Stimulated activated CD8-positive, alpha-beta memory T cell treated with anti-CD3 and anti-CD28 coated beads, Interleukin-12 subunit alpha, Interleukin-12 subunit beta, amount 100 ng/mL, for 4 hours (primary cell): ENCODE results near the gene IQCF5.
"Not testable (repeated sequence)": the region's sequence is repeated elsewhere in the genome, so short reads cannot be mapped to it uniquely, and the experiment has no call there.

Source experiments
- DNase-seq: peaks from one replicate; pipeline ENCODE4 v3.0.0-alpha.2; 2020; ENCODE audit warnings: low read depth

IQCF5 gene

DNA sequence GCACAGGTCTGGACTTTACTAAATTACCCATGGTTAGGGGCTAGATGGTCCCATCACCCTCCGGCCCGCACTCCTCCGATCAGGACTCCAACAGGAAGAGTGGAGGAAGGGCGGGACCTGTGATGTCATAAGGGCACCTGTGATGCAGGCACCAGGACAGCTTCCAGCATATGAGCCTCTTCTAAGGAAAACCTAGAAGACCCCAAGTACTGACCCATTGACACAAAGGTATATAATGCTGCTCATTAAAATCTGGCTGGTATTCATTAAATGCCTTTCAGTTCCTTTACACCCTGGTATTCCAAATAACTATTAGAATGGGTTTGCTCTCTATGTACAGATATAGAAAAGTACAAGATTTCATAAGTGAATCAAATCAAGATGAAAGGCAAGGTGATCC lies at the start of gene IQCF5:
TSS of gene IQCF5 (minus strand) at position 101 of the 400 bp plus-strand sequence. CDS start at position 31, 70 bp downstream.
- no peak for DNase-seq

DNA sequence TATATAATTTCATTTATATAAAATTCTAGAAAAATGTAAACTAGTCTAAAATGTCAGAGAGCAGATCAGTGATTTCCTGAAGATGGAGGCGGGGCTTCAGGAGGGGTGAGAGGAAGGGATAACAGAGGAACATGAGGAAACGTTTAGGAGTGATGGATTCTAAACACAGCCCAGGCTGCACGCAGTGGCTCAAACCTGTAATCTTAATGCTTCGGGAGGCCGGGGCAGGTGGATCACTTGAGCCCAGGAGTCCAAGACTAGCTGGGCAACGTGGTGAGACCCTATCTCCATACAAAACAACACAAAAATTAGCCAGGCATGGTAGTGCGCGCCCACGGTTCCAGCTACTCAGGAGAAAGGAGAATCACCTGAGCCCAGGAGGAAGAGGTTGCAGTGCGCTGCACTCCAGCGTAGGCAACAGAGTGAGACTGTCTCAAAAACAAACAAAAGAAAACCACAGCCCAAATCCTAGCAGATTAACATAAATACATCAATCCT lies 45.7 kb upstream of the IQCF5 start:
- DNase-seq, result no peak

DNA sequence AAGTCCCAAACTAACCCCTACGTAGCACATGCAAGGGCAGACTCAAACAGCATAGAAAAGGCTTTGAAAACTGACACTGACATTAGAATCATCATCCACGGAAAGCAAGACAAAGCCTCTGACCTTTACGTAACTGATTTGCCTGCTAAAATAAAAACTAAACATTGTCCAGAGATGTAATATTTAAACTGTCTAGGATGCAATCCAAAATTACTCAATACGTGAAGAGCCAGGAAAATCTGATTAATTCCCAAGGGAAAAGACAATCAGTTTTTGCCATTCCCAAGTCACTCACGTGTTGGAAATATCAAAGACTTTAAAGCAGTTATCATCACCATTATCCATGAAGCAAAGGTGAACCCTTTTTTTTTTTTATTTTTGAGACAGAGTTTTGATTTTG lies 41.0 kb upstream of the IQCF5 start:
- DNase-seq, result no peak

DNA sequence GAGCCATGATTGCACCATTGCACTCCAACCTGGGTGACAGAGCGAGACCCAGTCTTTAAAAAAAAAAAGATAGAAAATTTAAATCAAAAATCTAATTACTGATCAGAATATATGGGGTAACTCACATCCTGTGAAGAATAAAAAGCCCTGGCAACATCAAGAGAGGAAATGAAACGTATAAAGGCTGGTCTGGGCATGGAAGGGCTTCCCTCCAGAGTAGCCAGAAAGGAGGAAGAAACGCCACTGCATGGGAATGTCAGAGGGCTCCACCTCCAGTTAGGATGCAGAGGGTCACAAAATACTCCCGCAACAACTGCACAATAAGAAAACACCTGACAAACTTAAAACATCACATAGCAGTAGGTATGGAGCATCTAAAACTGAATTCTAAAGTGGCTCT lies 32.6 kb upstream of the IQCF5 start:
- DNase-seq, result no peak

DNA sequence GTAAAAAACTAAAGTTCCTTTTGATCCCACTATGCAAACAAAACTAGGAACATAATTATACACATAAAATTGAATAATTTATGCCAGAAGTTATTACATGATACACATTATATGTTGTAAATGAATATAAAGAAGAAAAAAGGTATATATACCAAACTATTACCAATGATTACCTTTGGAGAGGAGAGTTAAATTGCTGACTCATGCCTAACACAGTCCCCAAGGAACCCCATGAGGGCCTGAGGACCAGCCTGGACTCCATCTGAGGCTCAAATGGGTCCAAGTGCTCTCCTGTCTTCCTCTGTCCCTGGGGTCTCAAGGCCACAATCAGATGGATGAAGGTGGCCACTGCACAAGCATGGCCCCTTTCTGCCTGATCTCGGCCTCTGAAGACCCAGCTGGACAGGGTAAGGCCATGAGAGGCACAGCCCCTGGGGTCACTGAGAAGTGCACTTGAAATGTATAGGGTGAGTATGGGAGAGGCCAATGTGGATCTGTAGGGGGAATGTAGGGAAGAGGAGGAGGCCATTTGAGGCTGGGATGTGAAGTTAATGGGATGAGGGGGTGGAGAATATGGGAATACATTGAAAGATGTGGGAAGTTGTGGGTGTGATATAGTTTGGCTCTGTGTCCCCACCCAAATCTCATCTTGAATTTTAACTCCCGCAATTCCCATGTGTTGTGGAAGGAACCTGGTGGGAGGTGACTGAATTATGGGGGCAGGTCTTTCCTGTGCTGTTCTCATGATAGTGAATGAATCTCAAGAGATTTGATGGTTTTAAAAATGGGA lies 28.8 kb upstream of the IQCF5 start:
- DNase-seq, result no peak

DNA sequence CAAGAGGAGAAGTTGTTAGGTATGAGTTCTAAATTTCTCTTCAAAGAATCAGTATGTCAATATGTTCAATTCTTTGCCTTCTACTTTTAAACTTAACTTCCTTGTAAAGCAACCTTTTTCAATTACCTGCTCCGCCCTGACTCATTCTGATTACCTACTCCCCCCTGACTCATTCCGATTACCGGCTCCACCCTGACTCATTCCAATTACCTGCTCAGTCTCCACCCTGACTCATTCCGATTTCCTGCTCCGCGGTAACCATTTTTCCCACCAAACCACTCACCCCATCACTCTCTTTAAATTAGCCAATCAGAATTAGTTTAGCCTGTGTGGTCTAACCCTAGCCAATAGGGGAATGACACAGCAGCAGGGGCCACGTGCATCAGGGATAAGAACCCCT lies 27.0 kb upstream of the IQCF5 start:
- not testable (repeated sequence) for DNase-seq

DNA sequence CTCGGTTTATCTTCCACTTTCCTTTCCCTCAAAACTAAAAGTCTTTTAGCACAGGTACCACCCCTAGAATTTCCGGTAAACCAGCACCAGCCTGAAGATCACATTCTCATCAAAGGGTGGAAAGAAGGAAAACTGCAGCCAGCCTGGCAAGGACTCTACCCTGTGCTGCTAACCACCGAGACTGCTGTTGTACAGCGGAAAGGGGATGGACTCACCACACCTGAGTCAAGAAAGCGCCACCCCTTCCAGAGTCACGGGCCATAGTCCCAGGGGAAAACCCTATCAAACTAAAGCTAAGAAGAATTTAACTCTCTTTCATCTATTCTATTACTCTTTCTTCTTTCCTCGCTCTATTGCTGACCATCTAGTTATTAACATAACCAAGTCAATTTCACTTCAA lies 24.6 kb upstream of the IQCF5 start:
- not testable (repeated sequence) for DNase-seq

DNA sequence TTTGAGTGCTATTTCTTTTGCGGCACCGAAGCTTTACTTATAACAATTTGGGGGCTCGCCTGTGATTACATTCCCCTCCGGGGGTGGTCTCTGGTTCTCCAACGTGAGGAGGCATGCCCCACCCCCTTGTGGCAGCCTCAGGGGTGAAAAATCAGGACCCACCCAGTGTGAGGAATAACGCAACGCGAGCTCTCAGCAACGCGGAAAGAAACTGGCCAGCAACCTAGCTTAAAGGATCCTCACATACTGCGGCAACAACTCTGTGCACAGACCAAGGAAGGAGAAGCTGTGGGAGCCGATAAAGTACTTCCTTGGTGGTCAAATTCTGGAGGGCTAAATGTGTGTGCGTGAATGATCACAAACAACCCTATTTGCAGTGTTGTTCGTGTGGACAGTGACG lies 22.0 kb upstream of the IQCF5 start:
- DNase-seq, result no peak

DNA sequence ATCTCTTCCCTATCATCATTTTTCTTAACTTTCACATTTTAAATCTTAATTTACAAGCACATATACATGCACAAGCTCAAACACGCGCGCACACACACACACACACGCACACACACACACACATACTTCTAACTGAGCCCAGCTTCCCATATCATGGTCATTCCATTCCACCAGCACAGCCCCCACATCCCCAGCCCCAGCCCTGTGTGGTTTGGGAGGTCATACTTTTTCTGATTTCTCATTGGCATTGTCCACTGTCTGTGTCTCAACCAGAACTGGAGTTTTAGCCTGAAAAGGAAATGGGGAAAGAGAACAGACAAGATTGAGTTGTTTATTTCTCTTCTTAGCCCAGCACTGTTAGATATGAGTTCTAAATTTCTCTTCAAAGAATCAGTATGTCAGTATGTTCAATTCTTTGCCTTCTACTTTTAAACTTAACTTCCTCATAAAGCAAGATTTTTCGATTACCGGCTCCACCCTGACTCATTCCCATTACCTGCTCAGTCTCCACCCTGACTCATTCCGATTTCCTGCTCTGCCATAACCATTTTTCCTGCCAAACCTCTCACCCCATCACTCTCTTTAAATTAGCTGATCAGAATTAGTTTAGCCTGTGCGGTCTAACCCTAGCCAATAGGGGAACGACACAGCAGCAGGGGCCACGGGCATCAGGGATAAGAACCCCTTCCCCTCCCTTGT lies 21.4 kb upstream of the IQCF5 start:
- DNase-seq, result no peak

DNA sequence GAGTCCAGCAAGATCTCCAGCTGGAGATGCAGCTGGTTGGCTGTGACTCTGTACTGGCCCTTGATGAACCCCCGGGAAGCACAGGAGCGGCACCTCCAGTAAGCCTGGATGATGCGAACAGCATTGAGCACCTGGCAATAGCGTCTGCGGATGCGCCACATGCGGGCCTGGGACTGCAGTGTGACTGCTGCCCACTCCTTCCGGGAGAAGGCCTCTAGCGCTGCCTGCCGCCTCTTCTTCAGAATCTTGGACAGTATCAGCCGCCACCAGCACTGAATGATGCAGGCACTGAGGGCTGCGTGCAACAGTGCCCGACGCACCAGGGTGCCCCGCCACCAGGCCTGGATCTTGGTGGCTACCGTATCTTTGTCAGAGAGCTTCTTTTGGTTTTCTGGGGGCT lies 19.5 kb upstream of the IQCF5 start:
- no peak for DNase-seq

DNA sequence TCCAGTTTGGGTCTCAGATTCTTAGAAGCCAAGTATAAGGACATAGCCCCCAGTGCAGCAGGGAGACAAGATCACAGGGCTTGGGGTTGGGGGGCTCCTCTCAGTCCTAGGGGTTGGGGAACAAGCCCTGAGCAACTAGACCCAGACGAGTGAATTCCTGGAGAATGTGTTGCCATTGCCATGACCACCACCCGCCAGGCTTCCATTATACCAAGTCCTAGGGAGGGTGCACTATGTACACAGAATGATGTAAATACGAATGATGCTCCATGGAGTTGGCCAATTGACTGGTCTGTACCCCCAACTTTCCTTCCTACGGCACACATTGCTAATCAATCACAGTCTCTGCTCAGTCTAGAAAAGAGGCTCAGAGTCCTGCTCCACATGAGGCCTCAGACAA lies 19.0 kb upstream of the IQCF5 start:
- DNase-seq, result no peak

DNA sequence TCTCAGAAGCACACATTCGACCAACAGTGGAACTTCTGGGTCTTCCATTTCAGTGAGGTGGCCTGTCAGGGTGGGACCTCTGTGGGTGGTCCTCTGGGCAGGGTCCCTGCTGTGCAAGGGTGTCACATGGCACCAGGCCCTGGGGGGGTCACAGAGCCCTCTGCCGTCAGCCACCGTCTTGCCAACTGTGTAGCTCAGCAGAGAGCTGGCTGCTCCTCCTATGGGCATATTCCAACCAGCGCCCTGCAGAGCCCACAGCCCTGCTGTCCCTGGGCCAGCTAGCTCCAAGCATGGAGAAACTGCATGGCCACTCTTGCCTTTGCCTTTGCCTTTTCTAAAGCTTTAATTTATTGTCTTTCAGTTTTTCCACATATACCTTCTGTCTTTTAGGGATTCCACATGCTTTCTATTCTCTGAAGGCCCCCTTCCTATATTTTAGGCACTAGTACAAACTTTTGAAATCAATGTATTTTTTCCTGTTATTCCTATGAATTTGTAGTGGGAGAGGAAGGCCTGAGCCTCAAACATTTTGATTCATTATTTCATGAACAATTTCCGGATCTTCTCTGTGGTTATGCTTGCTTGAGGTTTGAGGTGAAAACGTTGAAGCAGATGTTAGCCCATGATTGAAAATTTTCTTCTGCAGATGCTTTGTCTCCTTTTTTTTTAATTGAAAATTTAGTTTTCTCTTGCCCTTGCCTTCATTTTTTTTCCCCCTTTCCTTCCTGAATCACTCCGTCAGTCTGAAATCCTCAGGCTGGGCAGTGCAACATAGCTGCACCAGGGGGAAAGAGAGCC lies 16.0 kb upstream of the IQCF5 start:
- DNase-seq, result no peak

DNA sequence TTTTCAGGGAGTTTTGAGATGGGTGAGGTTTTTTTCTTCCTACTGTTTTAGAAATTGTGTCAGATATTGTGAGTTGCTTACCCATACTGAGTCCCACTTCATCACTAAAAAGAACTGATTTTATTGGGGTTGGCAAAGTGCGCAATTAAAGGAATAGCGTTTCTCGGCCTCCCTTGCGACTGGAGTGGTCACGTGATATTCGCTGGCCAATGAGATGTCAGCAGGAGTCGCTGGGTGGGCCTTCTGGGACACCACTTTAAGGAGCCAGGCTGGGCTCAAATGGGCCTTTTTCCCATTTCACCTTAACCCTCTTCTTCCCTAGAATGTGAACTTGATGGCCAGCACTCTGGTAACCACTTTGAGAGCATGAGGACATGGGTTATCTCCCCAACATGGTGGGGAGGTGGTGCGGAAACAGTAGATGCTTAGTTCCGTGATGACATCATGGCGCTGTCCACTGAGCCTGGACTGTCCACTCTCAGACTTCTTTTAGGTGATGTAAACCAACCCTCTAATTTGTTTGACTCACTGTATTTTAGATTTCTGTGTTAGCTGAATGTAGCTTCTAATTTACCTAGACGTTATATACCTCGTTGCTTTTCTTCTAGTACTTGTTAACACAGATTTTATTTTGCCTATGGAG lies 13.2 kb upstream of the IQCF5 start:
- no peak for DNase-seq

DNA sequence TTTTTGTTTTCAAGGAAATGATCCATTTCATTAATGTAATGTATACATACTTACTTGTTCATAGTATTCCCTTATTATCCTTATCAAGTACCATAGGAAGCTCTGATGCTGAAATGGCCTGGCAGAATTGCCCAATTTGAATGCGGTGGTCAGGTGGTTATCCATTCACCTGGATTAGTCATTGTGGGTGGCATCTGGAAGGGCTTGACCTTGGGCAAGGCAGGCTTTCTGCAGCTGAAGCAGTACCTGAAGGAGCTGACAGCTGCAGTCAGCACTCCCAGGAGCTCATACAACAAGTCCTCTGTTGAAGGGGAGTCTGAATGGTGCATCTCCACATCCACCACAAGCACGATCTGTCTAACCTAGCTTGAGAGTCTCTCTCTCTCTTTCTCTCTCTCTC lies 12.2 kb upstream of the IQCF5 start:
- no peak for DNase-seq

DNA sequence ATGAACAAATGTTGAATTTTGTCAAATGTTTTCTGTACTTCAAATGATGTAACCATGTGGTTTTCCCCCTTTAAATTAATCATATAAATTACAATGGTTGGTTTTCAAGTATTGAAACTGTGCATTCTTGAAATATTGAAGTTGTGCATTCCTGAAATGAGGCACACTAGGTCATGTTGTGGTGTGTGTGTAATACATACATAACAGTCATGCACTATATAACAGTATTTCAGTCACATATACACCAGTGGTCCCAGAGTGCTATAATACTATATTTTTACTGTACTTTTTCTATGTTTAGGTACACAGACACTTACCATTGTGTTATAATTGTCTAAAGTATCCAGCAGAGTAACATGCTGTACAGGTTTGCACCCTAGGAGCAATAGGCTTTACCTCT lies 11.0 kb upstream of the IQCF5 start:
- no peak for DNase-seq

DNA sequence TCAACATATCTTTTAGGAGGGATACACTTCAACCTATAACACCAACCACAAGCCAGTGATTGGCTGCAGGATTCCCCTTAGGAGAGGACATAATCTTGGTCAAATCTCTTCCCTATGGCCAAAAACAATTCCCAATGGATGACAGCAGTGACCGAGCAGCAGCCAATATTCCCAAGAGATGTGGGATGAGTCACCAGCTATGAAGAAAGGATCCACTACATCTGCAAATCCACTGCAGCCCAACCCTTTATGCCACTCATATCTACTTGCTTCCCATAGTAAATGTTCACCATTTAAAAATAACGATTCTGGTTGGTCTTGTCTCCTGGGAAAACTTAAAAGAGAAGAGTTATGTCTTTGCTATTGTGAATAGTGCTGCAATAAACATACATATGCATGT lies 4.5 kb upstream of the IQCF5 start:
- no peak for DNase-seq

DNA sequence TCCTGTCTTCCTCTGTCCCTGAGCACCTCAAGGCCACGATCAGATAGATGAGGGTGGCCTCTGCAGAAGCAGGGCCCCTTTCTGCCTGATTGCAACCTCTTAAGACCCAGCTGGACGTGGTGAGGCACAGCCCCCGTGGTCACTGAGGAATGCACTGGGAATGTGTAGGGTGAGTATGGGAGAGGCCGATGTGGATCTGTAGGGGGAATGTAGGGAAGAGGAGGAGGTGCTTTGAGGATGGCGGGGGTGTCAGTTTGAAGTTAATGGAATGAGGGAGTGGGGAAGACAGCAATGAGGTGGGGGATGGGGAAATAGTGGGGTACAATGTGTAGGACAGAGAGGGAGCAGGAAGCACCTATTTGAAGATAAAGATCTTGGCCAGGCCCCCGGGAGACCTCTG lies 785 bp upstream of the IQCF5 start:
- DNase-seq, result no peak

DNA sequence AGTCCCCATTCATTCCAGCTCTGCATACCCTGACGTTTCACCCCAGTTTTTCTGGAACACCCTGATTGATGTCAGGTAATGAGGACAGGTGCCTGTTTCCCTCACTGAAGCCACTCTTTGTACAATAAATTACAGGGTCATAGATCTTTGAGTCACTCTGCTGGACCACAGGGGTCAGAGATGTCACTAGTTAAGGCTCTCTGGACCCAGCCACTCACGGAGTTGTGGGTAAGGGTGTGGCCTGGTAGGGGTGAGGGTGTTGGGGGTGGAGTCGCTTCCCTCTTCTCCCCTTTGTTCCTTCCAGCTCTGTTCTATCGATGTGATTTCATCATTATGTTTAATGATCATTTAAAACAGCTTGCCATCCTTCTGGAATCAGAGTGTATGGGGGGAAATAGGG lies 512 bp downstream of the IQCF5 start:
- no peak for DNase-seq

DNA sequence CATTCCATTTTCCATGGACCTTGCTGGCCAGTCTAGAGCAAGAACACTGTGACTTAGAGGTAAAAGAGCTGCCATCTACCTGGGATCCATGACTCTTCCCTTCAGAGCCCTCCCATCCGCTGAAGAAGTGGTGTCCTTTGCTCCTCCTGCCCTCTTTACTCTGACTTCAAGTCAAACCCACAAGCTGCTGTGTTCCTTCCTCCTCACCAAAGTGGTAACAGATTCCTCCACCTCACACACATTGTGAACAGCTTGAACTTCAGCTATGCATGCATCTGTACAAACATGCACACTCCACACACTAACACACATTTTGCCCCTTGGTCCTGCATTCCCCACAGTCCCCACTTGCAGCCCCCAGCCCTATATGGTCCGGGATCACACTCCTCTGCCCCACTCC lies 990 bp downstream of the IQCF5 start:
- DNase-seq, result no peak

DNA sequence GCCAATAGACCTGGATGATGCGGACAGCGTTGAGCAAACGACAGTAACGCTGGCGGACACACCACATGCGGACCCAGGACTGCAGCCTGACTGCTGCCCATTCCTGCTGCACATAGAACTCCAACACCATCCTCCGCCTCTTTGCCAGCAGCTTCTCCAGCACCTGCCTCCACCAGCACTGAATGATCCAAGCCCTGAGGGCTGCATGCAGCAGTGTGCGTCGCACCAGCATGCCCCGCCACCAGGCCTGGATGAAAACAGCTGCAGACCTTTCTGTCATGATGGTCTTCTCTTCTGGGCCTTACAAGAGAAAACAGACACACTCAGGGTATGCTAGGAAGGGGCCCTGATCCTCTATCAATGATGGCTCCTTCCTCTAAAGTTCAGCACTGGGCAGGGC lies 1.5 kb downstream of the IQCF5 start:
- DNase-seq, result no peak

DNA sequence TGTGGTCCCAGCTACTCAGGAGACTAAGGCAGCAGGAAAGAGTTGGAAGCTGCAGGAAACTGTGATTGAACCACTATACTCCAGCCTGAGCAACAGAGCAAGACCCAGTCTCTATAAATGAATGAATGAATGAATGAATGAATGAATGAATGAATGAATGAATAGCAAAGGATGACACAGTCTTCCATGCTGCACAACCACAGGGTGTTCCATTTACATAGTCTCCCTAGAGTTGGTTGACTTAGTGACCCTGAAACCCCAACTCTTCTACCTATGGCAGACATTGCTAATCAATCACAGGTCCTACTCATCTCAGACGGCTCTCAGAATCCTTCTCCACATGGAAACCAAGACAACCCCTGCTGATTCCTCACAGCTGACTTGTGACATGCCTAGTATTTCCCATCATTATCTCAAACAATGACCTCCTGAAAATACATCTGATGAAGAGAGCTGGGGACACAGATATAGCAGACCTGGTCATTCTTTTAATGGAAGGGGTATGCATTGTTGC lies 2.1 kb downstream of the IQCF5 start:
- DNase-seq, result no peak

DNA sequence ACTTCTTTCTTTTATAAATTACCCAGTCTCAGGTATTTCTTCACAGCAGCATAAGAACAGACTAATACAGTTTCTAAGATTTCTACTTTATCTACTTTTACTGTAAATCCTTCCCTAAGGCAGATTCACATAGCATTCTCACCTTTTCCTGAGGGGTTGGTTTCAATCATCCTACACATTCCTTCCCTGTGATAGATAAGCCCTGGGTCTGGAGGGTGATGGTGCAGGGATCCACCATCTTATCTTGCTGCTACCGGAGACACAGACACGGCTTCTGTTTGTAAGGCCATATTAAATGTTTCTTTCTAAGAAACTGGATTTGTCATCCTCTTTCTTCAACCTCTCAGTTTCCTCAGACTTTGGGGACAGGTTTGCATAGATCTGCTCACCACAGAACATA lies 6.1 kb downstream of the IQCF5 start:
- no peak for DNase-seq
